GM12873 (cell line): ENCODE results near the gene CAPG.

Source experiments
- CTCF ChIP-seq: IDR thresholded peaks from 2 replicates; pipeline ENCODE4 v1.5.1; 2012; ENCODE audit warnings: low read depth, mild to moderate bottlenecking, moderate library complexity, low read length, control low read depth; ENCODE audit not compliant: insufficient read depth; ENCODE audit errors: missing control alignments

Gene CAPG

GRCh38 chr2:85376291-85377065, 33.7 kb downstream of the CAPG start:
- TF ChIP-seq CTCF: no peak

- TF ChIP-seq CTCF: no peak
Observed at GRCh38 chr2:85371045-85371444, 39.1 kb downstream of the CAPG start.

GRCh38 chr2:85369500-85369899, 40.7 kb downstream of the CAPG start:
- TF ChIP-seq CTCF: no peak

- no peak for TF ChIP-seq CTCF
Observed at GRCh38 chr2:85368921-85369320, 41.2 kb downstream of the CAPG start.

GRCh38 chr2:85367180-85367579, 43.0 kb downstream of the CAPG start:
- TF ChIP-seq CTCF: no peak

- no peak for TF ChIP-seq CTCF
Observed at GRCh38 chr2:85357736-85358135, 52.4 kb downstream of the CAPG start.

- TF ChIP-seq CTCF: no peak
Observed at GRCh38 chr2:85356186-85356585, 54.0 kb downstream of the CAPG start.

- no peak for TF ChIP-seq CTCF
Observed at GRCh38 chr2:85355521-85355920, 54.6 kb downstream of the CAPG start.
